Fibroblast of mammary gland (primary cell): ENCODE measurements around the gene DFFB.
A peak's percentile ranks its signal among the peaks of the same experiment; 100 is the strongest.

Experiments used
- DNase-seq: peaks from one replicate; pipeline ENCODE4 v3.0.0-alpha.2; 2010; ENCODE audit warnings: low read depth
- H3K4me3 ChIP-seq: 2 replicates; pipeline ENCODE4 v1.5.1; 2011; ENCODE audit warnings: low read depth, mild to moderate bottlenecking, low read length, moderate library complexity; ENCODE audit not compliant: control insufficient read depth
- CTCF ChIP-seq: conservative IDR thresholded peaks from 2 replicates; pipeline ENCODE4 v1.5.1; 2011; ENCODE audit warnings: low read depth, low read length, inconsistent platforms; ENCODE audit not compliant: control insufficient read depth, insufficient read depth

The DFFB gene

DNA sequence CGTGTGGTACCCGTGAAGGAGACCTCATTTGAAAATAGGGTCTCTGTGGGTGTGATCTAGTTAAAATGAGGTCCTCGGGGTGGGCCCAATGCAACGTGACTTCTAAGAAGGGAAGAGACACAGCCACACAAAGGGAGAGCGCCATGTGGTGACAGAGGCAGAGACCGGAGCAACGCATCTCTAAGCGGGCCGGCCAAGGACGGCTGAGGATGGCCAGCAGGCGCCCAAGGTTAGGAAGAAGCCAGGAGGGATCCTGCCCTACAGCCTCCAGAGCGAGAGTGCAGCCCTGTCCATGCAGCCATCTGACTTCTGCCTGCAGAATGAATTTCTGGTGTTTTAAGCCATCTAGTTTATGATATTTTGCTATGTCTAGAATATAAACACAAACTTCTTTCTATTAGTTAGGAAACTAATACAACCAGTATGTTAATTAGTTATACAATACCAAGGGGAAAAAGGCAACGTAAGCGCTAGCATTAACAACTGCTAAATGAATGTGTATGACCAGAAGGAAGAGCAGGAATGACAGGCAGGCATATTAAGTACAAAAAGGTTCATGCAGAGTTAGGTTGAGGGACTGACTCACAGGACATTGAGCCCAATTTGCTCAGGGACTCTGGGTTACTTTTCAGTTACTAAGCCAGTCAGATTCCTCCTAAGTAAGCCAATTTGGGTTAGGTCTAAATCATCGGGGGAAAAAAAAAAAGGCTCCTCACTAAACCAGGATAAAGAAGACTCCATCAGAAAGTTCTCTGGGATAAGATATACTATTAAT lies 4.4 kb upstream of the DFFB start:
- no peak overlapping the region for H3K4me3 ChIP-seq
- no peak for TF ChIP-seq CTCF
- no peak for DNase-seq

DNA sequence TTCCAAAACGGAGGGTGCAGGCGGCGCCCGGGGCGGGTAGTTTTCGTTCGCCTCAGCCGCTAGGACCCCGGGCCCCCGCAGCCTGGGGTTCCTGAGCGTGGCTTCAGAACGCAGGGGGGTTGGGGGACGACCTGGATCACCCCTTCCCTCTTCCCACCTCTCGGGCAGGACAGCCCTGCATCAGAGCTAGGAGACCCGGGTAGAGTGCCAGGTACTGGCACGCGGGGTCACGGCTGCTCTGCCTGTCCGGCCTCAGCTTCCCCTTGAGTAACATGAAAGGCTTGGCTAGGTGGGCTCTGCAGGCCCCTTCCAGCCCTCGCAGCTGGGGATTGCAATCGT lies 484 bp downstream of the DFFB start:
- no peak for TF ChIP-seq CTCF

GRCh38 chr1:3858231-3858981 lies 1.1 kb downstream of the DFFB start:
- TF ChIP-seq CTCF, result no peak
- DNase-seq, result peak; percentile 28

More for the DNA sequence above, 484 bp downstream of the DFFB start:
- DNase-seq, result no peak
- peak overlapping the region; percentile 92 for H3K4me3 ChIP-seq

DNA sequence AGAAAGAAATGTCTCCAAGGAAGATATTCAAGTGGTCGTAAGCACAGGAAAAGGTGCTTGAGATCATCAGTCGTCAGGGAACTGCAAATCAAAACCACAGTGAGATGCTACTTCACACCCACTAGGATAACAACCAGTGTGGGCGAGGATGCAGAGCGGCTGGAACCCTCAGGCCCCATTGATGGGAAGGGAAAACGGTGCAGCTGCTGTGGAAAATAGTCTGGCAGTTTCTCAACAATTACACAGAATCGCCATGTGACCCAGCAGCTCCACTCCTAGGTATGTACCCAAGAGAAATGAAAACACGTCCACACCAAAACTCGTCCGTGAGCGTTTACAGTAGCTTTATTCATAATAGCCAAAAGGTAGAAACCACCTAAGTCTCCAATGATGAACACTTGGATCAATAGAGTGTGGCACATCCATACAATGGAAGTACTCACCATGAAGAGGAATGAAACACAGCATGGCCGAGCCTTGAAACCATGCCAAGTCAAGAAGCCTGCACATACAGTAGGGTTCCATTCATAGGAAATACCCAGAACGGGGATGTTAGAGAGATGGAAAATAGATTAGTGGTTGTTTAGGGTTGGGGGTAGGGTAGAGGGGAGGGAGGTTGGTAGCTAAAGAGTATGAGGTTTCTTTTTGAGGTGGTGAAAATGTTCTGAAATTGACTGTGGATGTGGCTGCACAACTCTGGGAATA lies 6.1 kb downstream of the DFFB start:
- no peak for TF ChIP-seq CTCF
- no peak for DNase-seq
- H3K4me3 ChIP-seq, result no peak overlapping the region

More at GRCh38 chr1:3858231-3858981, 1.1 kb downstream of the DFFB start:
- peak overlapping the region; percentile 92 for H3K4me3 ChIP-seq

DNA sequence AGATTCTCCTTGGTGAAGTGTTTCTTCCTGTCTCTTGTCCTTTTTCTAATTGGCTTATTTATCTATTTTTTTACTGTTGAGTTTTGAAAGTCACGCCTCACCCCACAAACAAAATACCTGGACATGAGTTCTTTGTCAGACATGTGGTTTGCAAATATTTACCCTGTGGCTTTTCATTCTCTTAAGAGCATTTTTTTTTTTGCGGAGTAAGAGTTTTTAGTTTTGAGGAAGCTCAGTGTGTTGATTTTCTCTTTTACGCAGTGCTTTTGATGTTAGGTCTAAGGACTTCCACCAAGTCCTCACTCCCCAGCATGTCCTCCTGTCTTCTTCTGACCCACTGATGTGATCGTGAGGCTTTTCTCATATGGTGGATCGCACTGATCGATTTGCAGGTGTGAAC lies 7.6 kb downstream of the DFFB start:
- H3K4me3 ChIP-seq, result no peak overlapping the region
- TF ChIP-seq CTCF, result no peak
- no peak for DNase-seq

DNA sequence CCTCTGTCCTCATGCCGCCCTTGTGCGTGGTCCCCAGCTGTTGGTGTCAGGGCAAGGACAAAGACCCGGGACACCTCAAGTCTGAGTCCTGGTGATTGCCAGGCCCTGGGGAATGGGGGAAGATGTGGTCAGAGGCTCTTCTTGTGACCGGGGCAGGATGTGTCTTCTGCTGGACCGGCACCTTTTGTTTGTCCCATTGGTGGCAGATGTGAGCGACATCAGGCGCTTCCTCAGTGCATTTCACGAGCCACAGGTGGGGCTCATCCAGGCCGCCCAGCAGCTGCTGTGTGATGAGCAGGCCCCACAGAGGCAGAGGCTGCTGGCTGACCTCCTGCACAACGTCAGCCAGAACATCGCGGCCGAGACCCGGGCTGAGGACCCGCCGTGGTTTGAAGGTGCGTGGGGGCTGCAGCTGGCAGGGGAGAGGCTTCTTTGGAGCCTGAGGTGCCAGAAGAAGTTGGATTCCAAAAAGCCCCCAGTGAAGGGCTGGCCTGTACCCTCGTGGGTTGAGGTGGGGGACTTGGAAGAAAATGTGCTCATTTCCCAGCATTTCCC lies 8.4 kb downstream of the DFFB start:
- no peak for TF ChIP-seq CTCF
- H3K4me3 ChIP-seq, result no peak overlapping the region
- no peak for DNase-seq
